ENCODE measurements around the gene OPRD1. TPM values are rescaled to one million over a fixed set of nuclear protein-coding genes. Genes with fewer than 3 reads are reported as not detected.

OPRD1 gene
- total RNA-seq, 2 experiments from 2014 or later, result not detected

GRCh38 chr1:28915031-28915895 lies 103.3 kb downstream of the OPRD1 start:
- Mint-ChIP-seq H3K27me3 (ENCODE audit: low read depth) (no peaks in the 10 kb centered on the region), H3K4me1 (ENCODE audit: low read depth) (peaks cover 43% of the 10 kb centered on the region), H3K36me3 (ENCODE audit: low read depth) (peaks cover 22% of the 10 kb centered on the region), H3K9me3 (ENCODE audit: insufficient read depth) (no peaks in the 10 kb centered on the region), H3K4me3 (peak overlapping the region; percentile 96), H3K27ac (peak overlapping the region; percentile 94)
- CTCF ChIA-PET, result interaction anchor here (1.0 to 1.9 kb wide), 7 partner anchors 9 to 287 kb away, joined by 3 to 11 read pairs (median 5); no protein-coding TSS in a partner anchor
- POLR2A ChIA-PET, result interaction anchor here (0.7 to 2.6 kb wide), 8 partner anchors 9 to 267 kb away, joined by 3 to 27 read pairs (median 7); partner anchors contain the start of gene SRSF4
- DNase-seq (peak; percentile 68), ATAC-seq (peak; percentile 48)

- CTCF ChIA-PET, result interaction anchor here (1.3 to 1.7 kb wide), 2 partner anchors 31 to 116 kb away, joined by 3 to 9 read pairs; no protein-coding TSS in a partner anchor
- POLR2A ChIA-PET, result interaction anchor here (0.6 kb wide), 1 partner anchor 246 kb away, joined by 3 read pairs; no protein-coding TSS in a partner anchor
- peaks cover 48% of the 10 kb centered on the region for H3K4me1 Mint-ChIP-seq (ENCODE audit: low read depth)
- no peaks in the 10 kb centered on the region for H3K9me3 Mint-ChIP-seq (ENCODE audit: insufficient read depth)
- H3K36me3 Mint-ChIP-seq (ENCODE audit: low read depth), result peaks cover 22% of the 10 kb centered on the region
- H3K27me3 Mint-ChIP-seq (ENCODE audit: low read depth), result no peaks in the 10 kb centered on the region
- H3K4me3 Mint-ChIP-seq, result peak overlapping the region; percentile 22
- ATAC-seq (no peak), DNase-seq (no peak)
- peak overlapping the region; percentile 30 for H3K27ac Mint-ChIP-seq
These were observed 105.8 kb downstream of the OPRD1 start for GRCh38 chr1:28917757-28918118.

Other genes with a start within 250 kb of the OPRD1 start
- gene RAB42, start 219.9 kb upstream of the OPRD1 start, total RNA-seq, result not detected
- gene TAF12, start 169.1 kb upstream of the OPRD1 start, total RNA-seq, result 10 to 100 TPM; 35.7 to 39.3 TPM
- not detected for gene RNU11, start 163.6 kb upstream of the OPRD1 start, total RNA-seq
- gene GMEB1, start 143.4 kb upstream of the OPRD1 start, total RNA-seq, result 10 to 100 TPM; 35.5 to 36.4 TPM
- 10 to 100 TPM; 67.3 to 80.6 TPM for gene YTHDF2, start 75.2 kb upstream of the OPRD1 start, total RNA-seq
- 10 to 100 TPM; 94.5 to 95.4 TPM for gene EPB41, start 102.4 kb downstream of the OPRD1 start, total RNA-seq